Pons (tissue), 1 donor: Measurements from ENCODE around the gene SHROOM4.

Experiments
- DNase-seq: peaks from one replicate; pipeline ENCODE4 v3.0.0-alpha.2; 2016; ENCODE audit warnings: low spot score

The SHROOM4 gene

GRCh38 chrX:50813843-50814661 is at the start of gene SHROOM4:
Gene SHROOM4, minus strand, starts transcription at chrX:50814194. Its CDS starts 176 bp downstream, at chrX:50814018.
- peak; percentile 81 for DNase-seq

GRCh38 chrX:50863471-50863870 is 49.5 kb upstream of the SHROOM4 start:
- no peak for DNase-seq

GRCh38 chrX:50860518-50860917 is 46.5 kb upstream of the SHROOM4 start:
- no peak for DNase-seq

- no peak for DNase-seq
These were observed 44.6 kb upstream of the SHROOM4 start for GRCh38 chrX:50858548-50858947.

- peak; percentile 38 for DNase-seq
These were observed 39.4 kb upstream of the SHROOM4 start for GRCh38 chrX:50853399-50853798.

GRCh38 chrX:50852524-50852923 is 38.5 kb upstream of the SHROOM4 start:
- no peak for DNase-seq

- DNase-seq, result no peak
These were observed 28.2 kb upstream of the SHROOM4 start for GRCh38 chrX:50842221-50842620.

- no peak for DNase-seq
These were observed 25.7 kb upstream of the SHROOM4 start for GRCh38 chrX:50839730-50840129.

GRCh38 chrX:50838820-50839600 is 25.0 kb upstream of the SHROOM4 start:
- DNase-seq, result no peak

- no peak for DNase-seq
These were observed 14.0 kb upstream of the SHROOM4 start for GRCh38 chrX:50827996-50828395.

- DNase-seq, result no peak
These were observed 11.8 kb upstream of the SHROOM4 start for GRCh38 chrX:50825825-50826224.

GRCh38 chrX:50818986-50819385 is 5.0 kb upstream of the SHROOM4 start:
- no peak for DNase-seq

GRCh38 chrX:50815120-50815519 is 1.1 kb upstream of the SHROOM4 start:
- DNase-seq, result no peak

- DNase-seq, result peak; percentile 94
These were observed 707 bp upstream of the SHROOM4 start for GRCh38 chrX:50814701-50815100.

GRCh38 chrX:50812995-50813842 is 775 bp downstream of the SHROOM4 start:
- DNase-seq, result no peak

GRCh38 chrX:50805276-50805675 is 8.7 kb downstream of the SHROOM4 start:
- no peak for DNase-seq

- DNase-seq, result no peak
These were observed 12.9 kb downstream of the SHROOM4 start for GRCh38 chrX:50801135-50801534.

- DNase-seq, result no peak
These were observed 14.4 kb downstream of the SHROOM4 start for GRCh38 chrX:50799531-50799961.

GRCh38 chrX:50798783-50799182 is 15.2 kb downstream of the SHROOM4 start:
- DNase-seq, result no peak

- no peak for DNase-seq
These were observed 26.9 kb downstream of the SHROOM4 start for GRCh38 chrX:50787099-50787498.

- DNase-seq, result no peak
These were observed 33.9 kb downstream of the SHROOM4 start for GRCh38 chrX:50780144-50780543.

GRCh38 chrX:50779694-50780093 is 34.3 kb downstream of the SHROOM4 start:
- no peak for DNase-seq
